HL-60 (cell line): ENCODE data around the gene IRAK2.

Experiments used
- DNase-seq, 2 experiments: peaks; one replicate each; pipeline ENCODE4 v3.0.0-alpha.2; 2010 to 2020; ENCODE audit warnings: low read depth in 1 of 2, low spot score in 1 of 2
- H3K27ac ChIP-seq: fragments of 250-450 bp; sonication (Bioruptor Pico); replicated peaks from 2 replicates; pipeline ENCODE4 v1.5.1; 2020; ENCODE audit warnings: mild to moderate bottlenecking, moderate library complexity
- H3K27me3 ChIP-seq: fragments of 250-450 bp; sonication (Bioruptor Pico); 2 replicates; pipeline ENCODE4 v1.5.1; 2021; ENCODE audit warnings: mild to moderate bottlenecking, moderate library complexity; ENCODE audit not compliant: insufficient read depth, poor library complexity, severe bottlenecking
- H3K4me3 ChIP-seq: replicated peaks from 2 replicates; pipeline ENCODE4 v1.5.1; 2011; ENCODE audit warnings: mild to moderate bottlenecking, control low read depth, low read length; ENCODE audit not compliant: insufficient read depth
- GABPA ChIP-seq: IDR thresholded peaks from 2 replicates; pipeline ENCODE4 v1.6.1; 2012; ENCODE audit warnings: low read depth
- POLR2AphosphoS5 ChIP-seq: IDR thresholded peaks from 2 replicates; pipeline ENCODE4 v1.6.1; 2012; ENCODE audit warnings: low read depth
- REST ChIP-seq: IDR thresholded peaks from 2 replicates; pipeline ENCODE4 v1.6.1; 2012; ENCODE audit warnings: low read depth; ENCODE audit not compliant: insufficient replicate concordance
- SPI1 ChIP-seq: IDR thresholded peaks from 2 replicates; pipeline ENCODE4 v1.6.1; 2012; ENCODE audit warnings: low read depth, mild to moderate bottlenecking, borderline replicate concordance
- TF ChIP-seq, protein P1 (sequence below): IDR thresholded peaks from one replicate; pipeline ENCODE4 v1.5.1; 2011; ENCODE audit warnings: low read length, control low read depth, inconsistent platforms; ENCODE audit not compliant: insufficient read depth

Gene IRAK2

GRCh38 chr3:10224794-10225665, 60.3 kb downstream of the IRAK2 start:
- H3K4me3 ChIP-seq = no peak overlapping the region
- DNase-seq = peak in 1 of 2 experiments; percentile 78
- no peaks in the 10 kb centered on the region for H3K27me3 ChIP-seq
- peak overlapping the region; percentile 28; the same call in 1 of the 2 replicates for H3K27ac ChIP-seq
- no peak for TF ChIP-seq POLR2AphosphoS5
- no peak for TF ChIP-seq SPI1
- TF ChIP-seq, protein P1, sequence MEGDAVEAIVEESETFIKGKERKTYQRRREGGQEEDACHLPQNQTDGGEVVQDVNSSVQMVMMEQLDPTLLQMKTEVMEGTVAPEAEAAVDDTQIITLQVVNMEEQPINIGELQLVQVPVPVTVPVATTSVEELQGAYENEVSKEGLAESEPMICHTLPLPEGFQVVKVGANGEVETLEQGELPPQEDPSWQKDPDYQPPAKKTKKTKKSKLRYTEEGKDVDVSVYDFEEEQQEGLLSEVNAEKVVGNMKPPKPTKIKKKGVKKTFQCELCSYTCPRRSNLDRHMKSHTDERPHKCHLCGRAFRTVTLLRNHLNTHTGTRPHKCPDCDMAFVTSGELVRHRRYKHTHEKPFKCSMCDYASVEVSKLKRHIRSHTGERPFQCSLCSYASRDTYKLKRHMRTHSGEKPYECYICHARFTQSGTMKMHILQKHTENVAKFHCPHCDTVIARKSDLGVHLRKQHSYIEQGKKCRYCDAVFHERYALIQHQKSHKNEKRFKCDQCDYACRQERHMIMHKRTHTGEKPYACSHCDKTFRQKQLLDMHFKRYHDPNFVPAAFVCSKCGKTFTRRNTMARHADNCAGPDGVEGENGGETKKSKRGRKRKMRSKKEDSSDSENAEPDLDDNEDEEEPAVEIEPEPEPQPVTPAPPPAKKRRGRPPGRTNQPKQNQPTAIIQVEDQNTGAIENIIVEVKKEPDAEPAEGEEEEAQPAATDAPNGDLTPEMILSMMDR = peak; percentile 75
- no peak for TF ChIP-seq GABPA
- no peak for TF ChIP-seq REST

GRCh38 chr3:10226293-10226692, 61.6 kb downstream of the IRAK2 start:
- no peak for DNase-seq
- Histone ChIP-seq H3K27me3 (no peaks in the 10 kb centered on the region), H3K4me3 (no peak overlapping the region), H3K27ac (no peak overlapping the region)
- no peak for TF ChIP-seq POLR2AphosphoS5
- no peak for TF ChIP-seq GABPA
- no peak for TF ChIP-seq SPI1
- no peak for TF ChIP-seq REST
- TF ChIP-seq, protein P1 = no peak

GRCh38 chr3:10228248-10228950, 63.7 kb downstream of the IRAK2 start:
- Histone ChIP-seq H3K4me3 (no peak overlapping the region), H3K27ac (peak overlapping the region; percentile 56), H3K27me3 (no peaks in the 10 kb centered on the region)
- TF ChIP-seq POLR2AphosphoS5 = peak; percentile 89
- TF ChIP-seq, protein P1 = no peak
- DNase-seq = peak in 1 of 2 experiments; percentile 86
